GM23338 (cell line): Measurements from ENCODE around the gene TTC14. TPM values are rescaled to one million over a fixed set of nuclear protein-coding genes. Genes with fewer than 3 reads are reported as not detected.

Experiments
- ATAC-seq: fragments of 200-7000 bp; cut with Tn5 transposase; 3 replicates; pipeline ENCODE4 v1.9.1; 2020
- DNase-seq: peaks from one replicate; pipeline ENCODE4 v3.0.0-alpha.2; 2015; ENCODE audit warnings: low spot score
- H2AFZ ChIP-seq: fragments of 200-600 bp; sonication (generic); 2 replicates; pipeline ENCODE4 v1.8.0; 2016; ENCODE audit warnings: antibody characterized with exemption, mild to moderate bottlenecking, moderate library complexity
- H3F3A ChIP-seq: fragments of 200-600 bp; sonication (generic); replicated peaks from 2 replicates; pipeline ENCODE4 v1.8.0; 2017; ENCODE audit warnings: antibody characterized with exemption, mixed run types, low read depth
- H3K27ac ChIP-seq: fragments of 200-600 bp; sonication (generic); 2 replicates; pipeline ENCODE4 v1.6.1; 2016; ENCODE audit warnings: low read depth
- H3K27me3 ChIP-seq: fragments of 200-600 bp; sonication (generic); 2 replicates; pipeline ENCODE4 v1.8.0; 2016; ENCODE audit warnings: mild to moderate bottlenecking, mixed run types, moderate library complexity; ENCODE audit not compliant: insufficient read depth
- H3K36me3 ChIP-seq: fragments of 200-600 bp; sonication (generic); 2 replicates; pipeline ENCODE4 v1.8.0; 2016; ENCODE audit warnings: mild to moderate bottlenecking; ENCODE audit not compliant: insufficient read depth
- H3K4me1 ChIP-seq: fragments of 200-600 bp; sonication (generic); 2 replicates; pipeline ENCODE4 v1.8.0; 2016; ENCODE audit warnings: mild to moderate bottlenecking, moderate library complexity; ENCODE audit not compliant: insufficient read depth
- H3K4me2 ChIP-seq: fragments of 200-600 bp; sonication (generic); 2 replicates; pipeline ENCODE4 v1.7.1; 2017; ENCODE audit warnings: mixed run types
- H3K4me3 ChIP-seq: fragments of 200-600 bp; sonication (generic); 2 replicates; pipeline ENCODE4 v1.6.1; 2016; ENCODE audit warnings: mixed run types
- H3K79me2 ChIP-seq: fragments of 200-600 bp; sonication (generic); replicated peaks from 2 replicates; pipeline ENCODE4 v1.8.0; 2017; ENCODE audit warnings: mild to moderate bottlenecking; ENCODE audit not compliant: insufficient read depth
- H3K9me2 ChIP-seq: fragments of 200-600 bp; sonication (generic); 2 replicates; pipeline ENCODE4 v1.8.0; 2017; ENCODE audit not compliant: insufficient read depth
- H4K20me1 ChIP-seq: fragments of 200-600 bp; sonication (generic); replicated peaks from 2 replicates; pipeline ENCODE4 v1.8.0; 2017; ENCODE audit warnings: mild to moderate bottlenecking; ENCODE audit not compliant: insufficient read depth
- H3K27ac Mint-ChIP-seq: 2 replicates; pipeline ENCODE4 v1.8.0; 2020; ENCODE audit warnings: inconsistent platforms, mild to moderate bottlenecking, moderate library complexity, mixed read lengths
- H3K27me3 Mint-ChIP-seq: 3 replicates; pipeline ENCODE4 v1.8.0; 2022; ENCODE audit warnings: low read depth, mild to moderate bottlenecking, moderate library complexity, mixed read lengths, inconsistent platforms; ENCODE audit not compliant: insufficient read depth, poor library complexity
- H3K36me3 Mint-ChIP-seq: 3 replicates; pipeline ENCODE4 v1.8.0; 2021; ENCODE audit warnings: low read depth, mild to moderate bottlenecking, inconsistent platforms, moderate library complexity, mixed read lengths
- H3K4me1 Mint-ChIP-seq: 3 replicates; pipeline ENCODE4 v1.8.0; 2020; ENCODE audit warnings: mild to moderate bottlenecking, inconsistent platforms, mixed read lengths
- H3K4me3 Mint-ChIP-seq: 3 replicates; pipeline ENCODE4 v1.8.0; 2021; ENCODE audit warnings: moderate library complexity, mild to moderate bottlenecking, inconsistent platforms, mixed read lengths
- H3K9me3 Mint-ChIP-seq: 3 replicates; pipeline ENCODE4 v1.8.0; 2020; ENCODE audit warnings: moderate library complexity, mild to moderate bottlenecking, inconsistent platforms, mixed read lengths
- CTCF ChIP-seq, 2 experiments: fragments of 200-600 bp in 1 of 2; sonication (generic) in 1 of 2; conservative IDR thresholded peaks; 2 replicates each; pipeline versions ENCODE4 v1.5.1 to v1.6.1; 2016 to 2017; ENCODE audit warnings: antibody characterized with exemption in 2 of 2, low read depth in 2 of 2, mild to moderate bottlenecking in 2 of 2, moderate library complexity in 1 of 2
- ETS1 ChIP-seq: IDR thresholded peaks from 2 replicates; pipeline ENCODE4 v1.6.1; 2016; ENCODE audit warnings: antibody characterized with exemption
- EZH2 ChIP-seq: fragments of 200-600 bp; sonication (generic); IDR thresholded peaks from one replicate; pipeline ENCODE4 v1.8.0; 2017; ENCODE audit warnings: antibody characterized with exemption, mild to moderate bottlenecking, low read depth; ENCODE audit not compliant: unreplicated experiment
- ZNF462 ChIP-seq: fragments of 250-450 bp; sonication (Bioruptor Pico); IDR thresholded peaks from 2 replicates; pipeline ENCODE4 v1.5.0; 2020; ENCODE audit warnings: mild to moderate bottlenecking, moderate library complexity
- polyA plus RNA-seq: library from polyadenylated mRNA; unstranded; fragments of >200 nt; fragmentation: Nextera tagmentation; extraction: Ambion mirVana; gene quantifications from 2 replicates; pipeline ENCODE4 v1.2.1, GENCODE V29; 2016
- total RNA-seq: library from RNA; depleted of rRNA; stranded (reverse); fragments of >200 nt; shearing (Covaris generic); gene quantifications from 2 replicates; pipeline ENCODE4 v1.2.3, GENCODE V29; 2014

The TTC14 gene
- total and polyA plus RNA-seq, 2 experiments from 2014 or later: 20.0 to 22.1 TPM

- H3K27me3 Mint-ChIP-seq: peaks cover 3% of the 10 kb centered on the region
- Histone ChIP-seq H3K9me2 (no peaks in the 10 kb centered on the region), H3K4me2 (no peak overlapping the region), H4K20me1 (no peaks in the 10 kb centered on the region), H3K27ac (no peak overlapping the region), H3K27me3 (no peaks in the 10 kb centered on the region), H3K79me2 (peaks cover 24% of the 10 kb centered on the region), H3K4me3 (no peak overlapping the region), H3K36me3 (peaks cover 10% of the 10 kb centered on the region; the same call in 1 of the 2 replicates), H2AFZ (no peak overlapping the region), H3F3A (0 out of 2 replicates have a peak, but pooled peaks cover 3% of the 10 kb centered on the region), H3K4me1 (peaks cover 11% of the 10 kb centered on the region)
- H3K27ac Mint-ChIP-seq: no peak overlapping the region
- TF ChIP-seq ZNF462 (CRISPR knock-in tag) (no peak), ETS1 (no peak), CTCF (conservative IDR thresholded peaks at IDR 0.05; ENCODE audit: low read depth in 2 of 2) (no peak), EZH2 (no peak)
- ATAC-seq: no peak
- DNase-seq: no peak
- H3K4me1 Mint-ChIP-seq: peaks cover 7% of the 10 kb centered on the region; the same call in 2 of the 3 replicates
- H3K36me3 Mint-ChIP-seq: peaks cover 16% of the 10 kb centered on the region; the same call in 2 of the 3 replicates
- H3K9me3 Mint-ChIP-seq: no peaks in the 10 kb centered on the region
- peak overlapping the region; percentile 95 for H3K4me3 Mint-ChIP-seq
These were observed 1.5 kb upstream of the TTC14 start for GRCh38 chr3:180600473-180600872.
